GM12878 (cell line): ENCODE results near the gene MIOS. TPM values are rescaled to one million over a fixed set of nuclear protein-coding genes. Genes with fewer than 3 reads are reported as not detected.
A peak's percentile ranks its signal among the peaks of the same experiment; 100 is the strongest.

ENCODE experiments used
- ATAC-seq: fragments of 200-7000 bp; cut with Tn5 transposase; 3 replicates; pipeline ENCODE4 v1.9.1; 2020; ENCODE audit warnings: mild to moderate bottlenecking, moderate library complexity
- BruUV-seq: library from RNA; stranded (reverse); fragments of 400-500 nt; replicated peaks from 2 replicates; lab custom pipeline; 2021; lab: Mats Ljungman, UMichigan
- CTCF ChIA-PET: fragments of 300-600 bp; sonication (Branson Sonifier 250); formaldehyde crosslinking; extraction: SDS; loops from one replicate; lab custom pipeline; 2021; ENCODE audit warnings: inconsistent platforms; lab: Yijun Ruan, JAX
- POLR2A ChIA-PET: fragments of 350-600 bp; formaldehyde crosslinking; extraction: SDS; loops from one replicate; lab custom pipeline; 2021; ENCODE audit warnings: inconsistent platforms; lab: Charles Lee
- RAD21 ChIA-PET: fragments of 300-600 bp; sonication (Branson Sonifier 250); formaldehyde crosslinking; loops from one replicate; lab custom pipeline; 2023; ENCODE audit warnings: antibody characterized with exemption; ENCODE audit not compliant: unreplicated experiment; lab: Charles Lee
- SMC1A ChIA-PET: fragments of 300-600 bp; sonication (Branson Sonifier 250); formaldehyde crosslinking; loops from one replicate; lab custom pipeline; 2023; ENCODE audit not compliant: unreplicated experiment, uncharacterized antibody; lab: Charles Lee
- DNase-seq: peaks from one replicate; pipeline ENCODE4 v3.0.0-alpha.2; 2011; ENCODE audit warnings: low read depth, low spot score
- FAIRE-seq: peaks from 3 replicates; lab custom pipeline; 2011; peaks lifted over from hg19 to GRCh38; lab: Jason Lieb, UNC
- H2AFZ ChIP-seq: 2 replicates; pipeline ENCODE4 v1.6.0; 2011; ENCODE audit warnings: low read depth, low read length, control low read depth; ENCODE audit not compliant: control insufficient read depth
- H3K27ac ChIP-seq: 2 replicates; pipeline ENCODE4 v1.5.1; 2011; ENCODE audit warnings: control low read depth; ENCODE audit not compliant: control insufficient read depth, insufficient read depth
- H3K27me3 ChIP-seq, 2 experiments: replicated peaks in 1 of 2; 2 replicates each; pipeline versions ENCODE4 v1.6.0 to v1.6.1; 2011; ENCODE audit warnings: low read length in 1 of 2; ENCODE audit not compliant: control insufficient read depth in 2 of 2, insufficient read depth in 2 of 2
- H3K36me3 ChIP-seq, 2 experiments: 2 replicates each; pipeline ENCODE4 v1.5.1; 2011; ENCODE audit warnings: low read length in 1 of 2; ENCODE audit not compliant: control insufficient read depth in 2 of 2, insufficient read depth in 2 of 2
- H3K4me1 ChIP-seq: 2 replicates; pipeline ENCODE4 v1.6.1; 2011; ENCODE audit warnings: mild to moderate bottlenecking, low read length, moderate library complexity, mixed read lengths; ENCODE audit not compliant: control insufficient read depth, insufficient read depth
- H3K4me2 ChIP-seq: 2 replicates; pipeline ENCODE4 v1.6.0; 2011; ENCODE audit warnings: control low read depth; ENCODE audit not compliant: control insufficient read depth, insufficient read depth
- H3K4me3 ChIP-seq: fragments of 200-600 bp; sonication (generic); 2 replicates; pipeline ENCODE4 v1.5.1; 2016
- H3K79me2 ChIP-seq: 2 replicates; pipeline ENCODE4 v1.6.0; 2011; ENCODE audit warnings: low read length; ENCODE audit not compliant: control insufficient read depth, insufficient read depth
- H3K9ac ChIP-seq: 2 replicates; pipeline ENCODE4 v1.8.0; 2011; ENCODE audit warnings: low read length, control low read depth, mixed read lengths; ENCODE audit not compliant: control insufficient read depth, insufficient read depth
- H3K9me3 ChIP-seq: replicated peaks from 3 replicates; pipeline ENCODE4 v1.5.1; 2011; ENCODE audit warnings: mild to moderate bottlenecking, low read length; ENCODE audit not compliant: control insufficient read depth, insufficient read depth
- H4K20me1 ChIP-seq: 2 replicates; pipeline ENCODE4 v1.6.0; 2011; ENCODE audit not compliant: control insufficient read depth, insufficient read depth
- ATF7 ChIP-seq: fragments of 450-650 bp; IDR thresholded peaks from 2 replicates; pipeline ENCODE4 v1.6.1; 2016; ENCODE audit warnings: low read depth, mild to moderate bottlenecking
- BMI1 ChIP-seq: fragments of 450-650 bp; IDR thresholded peaks from 2 replicates; pipeline ENCODE4 v1.6.1; 2016; ENCODE audit warnings: mild to moderate bottlenecking, moderate library complexity, borderline replicate concordance
- CREM ChIP-seq: IDR thresholded peaks from 2 replicates; pipeline ENCODE4 v1.6.1; 2014; ENCODE audit warnings: antibody characterized with exemption, low read depth
- CUX1 ChIP-seq: IDR thresholded peaks from 2 replicates; pipeline ENCODE4 v1.6.1; 2012; ENCODE audit warnings: improper control_type of control experiment, low read depth, low read length; ENCODE audit not compliant: insufficient replicate concordance
- ELK1 ChIP-seq: IDR thresholded peaks from 2 replicates; pipeline ENCODE4 v1.6.1; 2012; ENCODE audit warnings: low read depth, low read length, improper control_type of control experiment
- GATAD2B ChIP-seq: fragments of 450-650 bp; conservative IDR thresholded peaks from 2 replicates; pipeline ENCODE4 v1.6.1; 2017; ENCODE audit warnings: low read depth, mild to moderate bottlenecking, moderate library complexity
- HDAC6 ChIP-seq: fragments of 200-600 bp; sonication (generic); IDR thresholded peaks from one replicate; pipeline ENCODE4 v1.8.0; 2017; ENCODE audit warnings: antibody characterized with exemption; ENCODE audit not compliant: unreplicated experiment
- HDGF ChIP-seq: fragments of 450-650 bp; IDR thresholded peaks from 2 replicates; pipeline ENCODE4 v1.6.1; 2016; ENCODE audit warnings: antibody characterized with exemption
- IKZF1 ChIP-seq: fragments of 450-650 bp; conservative IDR thresholded peaks from 2 replicates; pipeline ENCODE4 v1.6.1; 2017; ENCODE audit warnings: antibody characterized with exemption, mild to moderate bottlenecking
- KAT2A ChIP-seq: conservative IDR thresholded peaks from 2 replicates; pipeline ENCODE4 v1.6.1; 2011; ENCODE audit warnings: low read depth, low read length; ENCODE audit not compliant: control insufficient read depth
- MLLT1 ChIP-seq: fragments of 450-650 bp; IDR thresholded peaks from 2 replicates; pipeline ENCODE4 v1.6.1; 2016; ENCODE audit warnings: mild to moderate bottlenecking
- MTA3 ChIP-seq: IDR thresholded peaks from 2 replicates; pipeline ENCODE4 v1.6.1; 2012; ENCODE audit warnings: low read length, inconsistent platforms, borderline replicate concordance
- RAD51 ChIP-seq: fragments of 450-650 bp; IDR thresholded peaks from 2 replicates; pipeline ENCODE4 v1.6.1; 2016; ENCODE audit warnings: moderate library complexity, mild to moderate bottlenecking, inconsistent platforms
- SUZ12 ChIP-seq: fragments of 200-600 bp; sonication (generic); IDR thresholded peaks from one replicate; pipeline ENCODE4 v1.6.1; 2018; ENCODE audit warnings: antibody characterized with exemption, mild to moderate bottlenecking; ENCODE audit not compliant: unreplicated experiment
- TBL1XR1 ChIP-seq: IDR thresholded peaks from 2 replicates; pipeline ENCODE4 v1.6.1; 2012; ENCODE audit warnings: low read depth, low read length, improper control_type of control experiment
- TCF7 ChIP-seq: IDR thresholded peaks from 2 replicates; pipeline ENCODE4 v1.6.1; 2014; ENCODE audit warnings: antibody characterized with exemption, borderline replicate concordance
- WGBS: methylation state at CpG from one replicate; pipeline ENCODE4 v1.1.6; 2016; ENCODE audit warnings: low lambda C conversion rate; ENCODE audit not compliant: insufficient replicate concordance, insufficient coverage; ENCODE audit errors: missing lambda C conversion rate; 5-methylcytosine and 5-hydroxymethylcytosine counted together
- in situ Hi-C: fragments of 300-500 bp; cut with MboI; formaldehyde crosslinking; loops from 9 replicates; pipeline ENCODE4 v1.14.3; 2018; ENCODE audit warnings: mixed read lengths
- intact Hi-C: fragments of 100-400 bp; cut with micrococcal nuclease; formaldehyde crosslinking; loops from one replicate; pipeline ENCODE4 v1.14.2; 2022; ENCODE audit not compliant: unreplicated experiment
- polyA plus RNA-seq, 11 experiments: library from polyadenylated mRNA; depleted of rRNA in 4 of 11; unstranded in 6 of 11; stranded (reverse) in 5 of 11; fragments of >200 nt; fragmentation: Nextera tagmentation in 4 of 11; fragmentation: Illumina TruSeq in 1 of 11; extraction: Ambion mirVana in 4 of 11; extraction: Trizol in 1 of 11; gene quantifications; 1 replicate in 1 of 11; 2 replicates in 10 of 11; pipeline versions ENCODE4 v1.2.1 to v1.2.3, GENCODE V29; 2011 to 2016; ENCODE audit warnings: inconsistent platforms in 2 of 11, missing spikeins in 2 of 11, low read depth in 1 of 11
- total RNA-seq, 4 experiments: library from RNA; depleted of rRNA in 3 of 4; stranded (reverse); fragments of >200 nt in 3 of 4; fragmentation: Illumina TruSeq in 1 of 4; extraction: Trizol in 1 of 4; gene quantifications; 2 replicates each; pipeline versions ENCODE4 v1.2.1 to v1.2.3, GENCODE V29; 2013 to 2021

Gene MIOS
- total and polyA plus RNA-seq, 10 of the 15 experiments (the other 5 are each of a cell fraction or from before 2014, with no cell fraction given) = 13.1 to 94.9 (median 54.2) TPM

- POLR2A ChIA-PET = interaction anchor here (0.8 to 2.5 kb wide), 9 partner anchors 27 to 538 kb away, joined by 3 to 15 read pairs (median 4); partner anchors contain the start of gene GLCCI1
- Histone ChIP-seq H3K9me3 (no peaks in the 10 kb centered on the region), H3K9ac (peak overlapping the region; percentile 77), H3K4me1 (no peaks in the 10 kb centered on the region), H3K4me3 (peak overlapping the region; percentile 93), H3K4me2 (peak overlapping the region; percentile 87), H4K20me1 (no peaks in the 10 kb centered on the region), H3K27ac (peak overlapping the region; percentile 77), H2AFZ (peak overlapping the region; percentile 85), H3K79me2 (peaks cover 16% of the 10 kb centered on the region), H3K36me3 (peaks cover 0 to 4% of the 10 kb centered on the region in 2 experiments; a peak in 2 of 4 replicates), H3K27me3 (no peaks in the 10 kb centered on the region)
- intact Hi-C loops = loop anchor here (2.0 to 5.0 kb wide), 5 partner anchors 71 to 577 kb away; no protein-coding TSS in a partner anchor
- DNase-seq (peak; percentile 27), ATAC-seq (peak; percentile 43), FAIRE-seq (peak; percentile 64)
- in situ Hi-C loops = no loop called here
- CTCF ChIA-PET = interaction anchor here (0.7 to 2.2 kb wide), 10 partner anchors 30 to 577 kb away, joined by 3 to 14 read pairs (median 3); no protein-coding TSS in a partner anchor
- TSS peak; percentile 83 for BruUV-seq
- SMC1A ChIA-PET = interaction anchor here (1.1 to 4.2 kb wide), 12 partner anchors 12 to 550 kb away, joined by 3 to 30 read pairs (median 5); no protein-coding TSS in a partner anchor
- under 1% methylated on average over 19 of the region's 19 CpGs for WGBS
- RAD21 ChIA-PET = interaction anchor here (0.9 to 3.0 kb wide), 12 partner anchors 41 to 656 kb away, joined by 3 to 22 read pairs (median 6); partner anchors contain the start of gene MIOS
- no peak for TF ChIP-seq KAT2A
- TF ChIP-seq HDGF = no peak
- peak; percentile 85 for TF ChIP-seq MLLT1
- 0 out of 2 replicates have a peak, but pooled peaks have one; percentile 8 for TF ChIP-seq TBL1XR1
- no peak for TF ChIP-seq HDAC6
- peak; percentile 23; the same call in 1 of the 2 replicates for TF ChIP-seq TCF7
- no peak for TF ChIP-seq IKZF1
- no peak for TF ChIP-seq ELK1
- no peak for TF ChIP-seq SUZ12
- no peak for TF ChIP-seq GATAD2B
- no peak for TF ChIP-seq RAD51
- TF ChIP-seq ATF7 = 0 out of 2 replicates have a peak, but pooled peaks have one; percentile 9
- no peak for TF ChIP-seq BMI1
- TF ChIP-seq MTA3 = peak; percentile 83
- peak; percentile 23 for TF ChIP-seq CUX1
- TF ChIP-seq CREM = no peak
Observed at GRCh38 chr7:7639847-7640220, 73.2 kb downstream of the MIOS start.
